Stimulated activated effector memory CD8-positive, alpha-beta T cell treated with anti-CD3 and anti-CD28 coated beads, Interleukin-12 subunit alpha, Interleukin-12 subunit beta, amount 100 ng/mL, for 72 hours (primary cell): Measurements from ENCODE around the gene FAM170B.

Source experiments
- ATAC-seq: fragments of 150-1000 bp; cut with Tn5 transposase; 2 replicates; pipeline ENCODE4 v1.10.0; 2021
- DNase-seq, 2 donors: peaks; one replicate each; pipeline ENCODE4 v3.0.0; 2021 to 2022; ENCODE audit warnings: low spot score in 2 of 2
- H3K27ac Mint-ChIP-seq: one replicate; pipeline ENCODE4 v1.8.0; 2022; ENCODE audit warnings: mild to moderate bottlenecking, mixed read lengths
- H3K36me3 Mint-ChIP-seq: one replicate; pipeline ENCODE4 v1.8.0; 2022; ENCODE audit warnings: mild to moderate bottlenecking, mixed read lengths
- H3K4me1 Mint-ChIP-seq: one replicate; pipeline ENCODE4 v1.8.0; 2022; ENCODE audit warnings: mixed read lengths
- H3K4me3 Mint-ChIP-seq: one replicate; pipeline ENCODE4 v1.8.0; 2022; ENCODE audit warnings: mild to moderate bottlenecking, mixed read lengths
- H3K9me3 Mint-ChIP-seq: one replicate; pipeline ENCODE4 v1.8.0; 2022; ENCODE audit warnings: mixed read lengths

FAM170B gene

GRCh38 chr10:49162761-49163310 is 29.0 kb upstream of the FAM170B start:
- DNase-seq (no peak), ATAC-seq (no peak)
- Mint-ChIP-seq H3K4me3 (no peak overlapping the region), H3K9me3 (no peaks in the 10 kb centered on the region), H3K27ac (peak overlapping the region; percentile 71), H3K36me3 (peaks cover 100% of the 10 kb centered on the region), H3K4me1 (peaks cover 63% of the 10 kb centered on the region)

GRCh38 chr10:49162063-49162462 is 28.2 kb upstream of the FAM170B start:
- Mint-ChIP-seq H3K4me3 (no peak overlapping the region), H3K36me3 (peaks cover 100% of the 10 kb centered on the region), H3K4me1 (peaks cover 65% of the 10 kb centered on the region), H3K9me3 (no peaks in the 10 kb centered on the region), H3K27ac (peak overlapping the region; percentile 71)
- DNase-seq (no peak), ATAC-seq (peak; percentile 31)

- no peak for ATAC-seq
- Mint-ChIP-seq H3K4me3 (no peak overlapping the region), H3K36me3 (peaks cover 100% of the 10 kb centered on the region), H3K27ac (peak overlapping the region; percentile 71), H3K4me1 (peaks cover 65% of the 10 kb centered on the region), H3K9me3 (no peaks in the 10 kb centered on the region)
- no peak for DNase-seq
These were observed 27.7 kb upstream of the FAM170B start for GRCh38 chr10:49161411-49161997.

GRCh38 chr10:49160814-49161213 is 27.0 kb upstream of the FAM170B start:
- no peak overlapping the region for H3K4me3 Mint-ChIP-seq
- peaks cover 100% of the 10 kb centered on the region for H3K36me3 Mint-ChIP-seq
- peaks cover 60% of the 10 kb centered on the region for H3K4me1 Mint-ChIP-seq
- no peaks in the 10 kb centered on the region for H3K9me3 Mint-ChIP-seq
- DNase-seq = no peak
- no peak for ATAC-seq
- H3K27ac Mint-ChIP-seq = no peak overlapping the region

- Mint-ChIP-seq H3K4me1 (peaks cover 53% of the 10 kb centered on the region), H3K36me3 (peaks cover 100% of the 10 kb centered on the region), H3K4me3 (no peak overlapping the region), H3K9me3 (no peaks in the 10 kb centered on the region), H3K27ac (peak overlapping the region; percentile 11)
- ATAC-seq (no peak), DNase-seq (no peak)
These were observed 26.3 kb upstream of the FAM170B start for GRCh38 chr10:49160110-49160509.

- Mint-ChIP-seq H3K4me3 (no peak overlapping the region), H3K27ac (no peak overlapping the region), H3K4me1 (peaks cover 43% of the 10 kb centered on the region), H3K9me3 (no peaks in the 10 kb centered on the region), H3K36me3 (peaks cover 100% of the 10 kb centered on the region)
- no peak for DNase-seq
- no peak for ATAC-seq
These were observed 25.1 kb upstream of the FAM170B start for GRCh38 chr10:49158915-49159314.

GRCh38 chr10:49158404-49158803 is 24.6 kb upstream of the FAM170B start:
- H3K36me3 Mint-ChIP-seq = peaks cover 99% of the 10 kb centered on the region
- no peak overlapping the region for H3K27ac Mint-ChIP-seq
- H3K4me1 Mint-ChIP-seq = peaks cover 43% of the 10 kb centered on the region
- DNase-seq = no peak
- H3K4me3 Mint-ChIP-seq = no peak overlapping the region
- ATAC-seq = no peak
- no peaks in the 10 kb centered on the region for H3K9me3 Mint-ChIP-seq

- Mint-ChIP-seq H3K36me3 (peaks cover 97% of the 10 kb centered on the region), H3K9me3 (no peaks in the 10 kb centered on the region), H3K4me3 (no peak overlapping the region), H3K27ac (peak overlapping the region; percentile 4), H3K4me1 (peaks cover 38% of the 10 kb centered on the region)
- ATAC-seq (peak; percentile 39), DNase-seq (no peak)
These were observed 23.4 kb upstream of the FAM170B start for GRCh38 chr10:49157229-49157628.

GRCh38 chr10:49154641-49155040 is 20.8 kb upstream of the FAM170B start:
- ATAC-seq (no peak), DNase-seq (no peak)
- Mint-ChIP-seq H3K36me3 (peaks cover 89% of the 10 kb centered on the region), H3K9me3 (no peaks in the 10 kb centered on the region), H3K27ac (peak overlapping the region; percentile 84), H3K4me3 (no peak overlapping the region), H3K4me1 (peaks cover 30% of the 10 kb centered on the region)

GRCh38 chr10:49153971-49154370 is 20.1 kb upstream of the FAM170B start:
- peak; percentile 33 for ATAC-seq
- Mint-ChIP-seq H3K4me1 (peaks cover 30% of the 10 kb centered on the region), H3K27ac (peak overlapping the region; percentile 84), H3K9me3 (no peaks in the 10 kb centered on the region), H3K36me3 (peaks cover 82% of the 10 kb centered on the region), H3K4me3 (no peak overlapping the region)
- DNase-seq = no peak

- H3K27ac Mint-ChIP-seq = peak overlapping the region; percentile 84
- H3K9me3 Mint-ChIP-seq = peaks cover 4% of the 10 kb centered on the region
These were observed 19.3 kb upstream of the FAM170B start for GRCh38 chr10:49153115-49153514.

GRCh38 chr10:49152663-49153062 is 18.8 kb upstream of the FAM170B start:
- Mint-ChIP-seq H3K36me3 (peaks cover 69% of the 10 kb centered on the region), H3K4me1 (peaks cover 27% of the 10 kb centered on the region), H3K4me3 (no peak overlapping the region), H3K27ac (peak overlapping the region; percentile 84), H3K9me3 (peaks cover 4% of the 10 kb centered on the region)
- ATAC-seq (peak; percentile 66), DNase-seq (no peak)

More at GRCh38 chr10:49153115-49153514, 19.3 kb upstream of the FAM170B start:
- Mint-ChIP-seq H3K36me3 (peaks cover 73% of the 10 kb centered on the region), H3K4me1 (peaks cover 30% of the 10 kb centered on the region), H3K4me3 (no peak overlapping the region)
- ATAC-seq (peak; percentile 7), DNase-seq (no peak)

- DNase-seq (no peak), ATAC-seq (no peak)
- Mint-ChIP-seq H3K4me3 (no peak overlapping the region), H3K9me3 (peaks cover 4% of the 10 kb centered on the region), H3K27ac (no peak overlapping the region), H3K36me3 (peaks cover 63% of the 10 kb centered on the region), H3K4me1 (peaks cover 21% of the 10 kb centered on the region)
These were observed 18.2 kb upstream of the FAM170B start for GRCh38 chr10:49152037-49152436.

- ATAC-seq (no peak), DNase-seq (no peak)
- no peak overlapping the region for H3K4me3 Mint-ChIP-seq
- H3K9me3 Mint-ChIP-seq = peaks cover 4% of the 10 kb centered on the region
- H3K4me1 Mint-ChIP-seq = peaks cover 16% of the 10 kb centered on the region
- peak overlapping the region; percentile 36 for H3K27ac Mint-ChIP-seq
- H3K36me3 Mint-ChIP-seq = peaks cover 57% of the 10 kb centered on the region
These were observed 17.7 kb upstream of the FAM170B start for GRCh38 chr10:49151481-49151880.

GRCh38 chr10:49151025-49151445 is 17.2 kb upstream of the FAM170B start:
- ATAC-seq = no peak
- Mint-ChIP-seq H3K36me3 (peaks cover 53% of the 10 kb centered on the region), H3K9me3 (peaks cover 4% of the 10 kb centered on the region), H3K4me3 (no peak overlapping the region), H3K4me1 (peaks cover 15% of the 10 kb centered on the region), H3K27ac (peak overlapping the region; percentile 36)
- DNase-seq = no peak

- Mint-ChIP-seq H3K27ac (no peak overlapping the region), H3K4me1 (peaks cover 20% of the 10 kb centered on the region), H3K36me3 (peaks cover 47% of the 10 kb centered on the region), H3K4me3 (no peak overlapping the region), H3K9me3 (peaks cover 4% of the 10 kb centered on the region)
- no peak for DNase-seq
- no peak for ATAC-seq
These were observed 16.6 kb upstream of the FAM170B start for GRCh38 chr10:49150426-49150825.
